Head of caudate nucleus (tissue), 42 donors: ENCODE results near the gene BRCC3.
A peak's percentile ranks its signal among the peaks of the same experiment; 100 is the strongest.
"Not testable (repeated sequence)": the region's sequence is repeated elsewhere in the genome, so short reads cannot be mapped to it uniquely, and the experiment has no call there.

Source experiments
- DNase-seq, 42 donors: peaks; one replicate each; pipeline versions ENCODE4 v3.0.0 to v3.0.0-alpha.2; 2020 to 2021; ENCODE audit warnings: mixed read lengths in 7 of 42
- intact Hi-C: fragments of 100-400 bp; cut with DNase I; formaldehyde crosslinking; loops from one replicate; pipeline ENCODE4 v1.15.0; 2022

The BRCC3 gene

DNA sequence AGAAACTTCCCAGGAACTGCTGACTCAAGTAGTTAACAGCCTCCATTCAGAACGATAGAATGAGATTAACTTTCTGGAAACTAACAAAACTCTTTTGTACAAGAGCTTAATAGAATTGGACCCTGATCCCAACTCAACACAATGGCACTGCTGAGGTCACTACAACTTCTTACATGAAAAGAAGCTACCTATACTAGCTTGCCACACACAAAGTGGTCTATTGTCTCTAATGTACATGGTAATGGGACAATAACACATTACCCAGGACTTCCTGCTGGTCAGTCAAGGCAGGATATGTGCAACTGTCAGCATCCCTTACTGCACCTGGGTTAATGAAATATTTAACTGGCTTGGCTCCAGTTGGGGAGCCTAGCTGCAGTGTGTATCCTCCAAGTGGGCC is 56.2 kb downstream of the BRCC3 start:
- intact Hi-C loops, result no loop called here
- no peak for DNase-seq

DNA sequence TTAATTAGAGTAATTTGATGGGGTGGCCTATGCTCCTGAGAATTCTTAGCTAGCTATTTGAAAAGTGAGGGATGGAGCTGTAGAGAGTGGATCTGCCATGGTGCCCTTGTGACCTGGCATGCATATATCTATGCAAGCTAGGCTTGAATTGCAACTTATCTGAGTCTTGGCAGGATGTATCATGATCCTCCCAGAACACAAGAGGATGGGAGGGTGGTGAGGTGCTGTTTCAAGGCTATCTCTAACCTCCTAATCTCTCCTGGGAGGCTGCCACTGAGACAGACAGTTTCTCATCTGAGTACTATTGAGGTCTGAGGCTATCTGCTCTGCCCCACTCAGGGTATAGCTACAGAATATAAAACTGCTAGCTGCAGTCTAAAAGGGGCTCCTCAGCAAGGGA is 56.6 kb downstream of the BRCC3 start:
- intact Hi-C loops, result no loop called here
- no peak for DNase-seq

DNA sequence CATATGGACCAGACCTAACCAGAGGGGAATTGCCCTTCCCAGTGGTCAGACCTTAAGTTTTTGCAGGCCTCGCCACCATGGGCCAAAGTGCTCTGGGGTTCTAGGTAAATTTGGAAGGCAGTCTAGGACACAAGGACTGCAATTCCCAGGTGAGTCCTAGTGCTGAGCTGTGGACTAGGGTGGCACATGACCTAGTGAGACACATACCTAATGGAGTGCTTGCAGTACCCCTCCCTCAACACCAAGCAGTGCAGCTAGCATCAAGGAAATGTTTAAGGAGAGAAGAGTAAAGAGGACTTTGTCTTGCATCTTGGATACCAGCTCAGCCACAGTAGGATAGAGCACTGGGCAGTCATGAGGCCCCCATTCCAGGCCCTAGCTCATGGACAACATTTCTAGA is 60.8 kb downstream of the BRCC3 start:
- DNase-seq, result no peak
- intact Hi-C loops, result no loop called here

DNA sequence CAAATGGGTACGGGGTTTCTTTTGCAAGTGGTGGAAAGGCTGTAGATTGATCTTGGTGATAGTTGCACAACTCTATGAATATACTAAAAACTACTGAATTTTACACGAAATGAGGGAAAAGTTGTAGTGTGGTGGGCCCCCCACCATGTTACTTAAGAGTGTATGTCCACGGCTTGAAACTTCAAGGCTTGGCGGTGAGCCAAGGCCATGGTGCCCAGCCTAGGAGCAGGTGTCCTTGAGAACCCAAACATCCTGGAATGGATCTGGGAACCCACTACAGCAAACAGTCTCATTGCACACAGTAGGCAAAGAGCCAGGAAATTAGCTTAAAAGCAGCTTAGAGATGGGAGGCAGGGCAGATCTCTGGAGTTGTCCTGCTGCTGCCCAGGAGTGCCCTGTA is 62.9 kb downstream of the BRCC3 start:
- DNase-seq, result no peak
- intact Hi-C loops, result no loop called here

DNA sequence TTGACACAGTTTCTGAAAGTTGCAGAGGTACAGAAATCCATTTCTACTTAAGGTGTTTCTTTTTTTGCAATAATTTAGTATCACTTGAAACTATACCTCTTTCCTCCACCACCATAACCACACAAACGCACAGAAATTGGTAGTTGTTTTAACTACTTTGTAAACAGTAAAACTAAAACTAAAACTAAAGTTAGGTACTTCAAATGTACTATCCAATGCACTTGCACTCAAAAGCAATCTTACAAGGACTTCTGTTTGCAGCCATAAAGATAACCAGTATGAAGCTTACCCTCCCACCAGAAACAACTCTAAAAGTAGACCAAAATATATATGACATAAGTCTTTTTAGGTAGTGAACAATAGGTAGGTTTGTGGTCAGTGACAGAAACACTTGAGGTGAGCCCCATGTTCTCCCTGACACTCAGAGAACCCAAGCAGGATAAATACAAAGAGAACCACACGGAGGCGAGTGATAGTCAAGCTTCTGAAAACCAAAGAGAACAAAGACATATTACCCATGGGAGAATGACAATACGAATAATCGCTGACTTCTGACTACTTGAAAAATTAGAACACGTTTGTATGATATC is 72.7 kb downstream of the BRCC3 start:
- intact Hi-C loops, result no loop called here
- DNase-seq, result no peak

DNA sequence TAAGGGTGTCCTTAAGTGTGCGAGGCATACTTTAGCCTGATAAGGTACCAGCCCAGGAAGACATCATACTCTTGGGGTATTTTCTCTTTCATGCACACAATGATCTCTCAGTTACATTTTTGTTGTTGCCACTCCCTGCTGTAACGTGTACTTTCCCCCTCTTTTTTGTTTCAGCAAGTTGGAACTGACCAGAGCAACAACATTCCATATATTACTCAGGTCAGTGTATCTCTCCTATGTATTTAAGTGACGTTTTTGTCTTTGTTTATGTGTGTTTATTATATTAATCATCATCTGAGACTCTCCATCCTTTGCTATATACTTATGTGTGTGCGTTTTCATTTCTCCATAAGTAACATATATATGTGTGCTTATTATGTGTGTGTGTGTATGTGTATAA is 73.6 kb downstream of the BRCC3 start:
- intact Hi-C loops, result no loop called here
- DNase-seq, result no peak

DNA sequence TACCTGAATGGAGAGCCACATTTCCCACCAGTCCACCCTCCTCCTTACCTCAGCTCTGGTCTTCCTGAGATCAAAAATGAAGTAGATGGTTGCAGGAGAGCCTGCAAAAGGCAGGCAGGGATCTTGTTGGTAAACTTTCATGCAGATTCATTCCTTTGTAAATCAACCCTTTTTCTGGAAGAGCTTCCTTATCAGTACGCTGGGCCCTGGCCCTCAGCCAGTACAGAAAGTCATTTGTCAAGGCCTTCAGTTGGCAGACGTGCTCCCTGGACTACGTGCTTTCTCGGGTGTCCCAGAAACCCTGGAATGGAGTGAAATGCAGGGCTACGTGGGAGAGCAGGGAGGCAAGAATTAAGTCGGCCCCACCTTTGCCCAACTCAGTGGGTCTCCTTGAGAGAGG is 76.3 kb downstream of the BRCC3 start:
- intact Hi-C loops, result not testable (repeated sequence)

DNA sequence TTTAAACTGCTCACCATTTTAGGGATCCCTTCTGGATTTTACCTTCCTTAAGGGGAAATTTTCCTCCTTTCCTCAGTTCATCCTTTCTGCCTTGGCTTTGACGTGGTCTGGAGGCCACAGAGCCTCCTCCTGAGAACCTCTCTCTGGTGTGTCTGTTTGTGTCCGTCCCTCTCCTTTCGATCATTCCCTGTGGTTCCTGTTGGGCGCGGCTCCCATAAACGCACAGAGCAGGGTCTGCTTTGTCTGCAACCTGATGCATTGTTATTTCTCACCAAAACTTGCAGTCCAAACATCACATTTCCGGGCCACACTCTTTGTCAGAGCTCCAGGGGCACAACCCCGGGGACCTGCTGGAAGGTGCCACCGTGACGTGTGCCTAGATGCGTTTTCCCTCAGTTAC is 76.9 kb downstream of the BRCC3 start:
- DNase-seq, intact Hi-C loops: not testable (repeated sequence)

More for the DNA sequence above, 76.3 kb downstream of the BRCC3 start:
- not testable (repeated sequence) for DNase-seq

DNA sequence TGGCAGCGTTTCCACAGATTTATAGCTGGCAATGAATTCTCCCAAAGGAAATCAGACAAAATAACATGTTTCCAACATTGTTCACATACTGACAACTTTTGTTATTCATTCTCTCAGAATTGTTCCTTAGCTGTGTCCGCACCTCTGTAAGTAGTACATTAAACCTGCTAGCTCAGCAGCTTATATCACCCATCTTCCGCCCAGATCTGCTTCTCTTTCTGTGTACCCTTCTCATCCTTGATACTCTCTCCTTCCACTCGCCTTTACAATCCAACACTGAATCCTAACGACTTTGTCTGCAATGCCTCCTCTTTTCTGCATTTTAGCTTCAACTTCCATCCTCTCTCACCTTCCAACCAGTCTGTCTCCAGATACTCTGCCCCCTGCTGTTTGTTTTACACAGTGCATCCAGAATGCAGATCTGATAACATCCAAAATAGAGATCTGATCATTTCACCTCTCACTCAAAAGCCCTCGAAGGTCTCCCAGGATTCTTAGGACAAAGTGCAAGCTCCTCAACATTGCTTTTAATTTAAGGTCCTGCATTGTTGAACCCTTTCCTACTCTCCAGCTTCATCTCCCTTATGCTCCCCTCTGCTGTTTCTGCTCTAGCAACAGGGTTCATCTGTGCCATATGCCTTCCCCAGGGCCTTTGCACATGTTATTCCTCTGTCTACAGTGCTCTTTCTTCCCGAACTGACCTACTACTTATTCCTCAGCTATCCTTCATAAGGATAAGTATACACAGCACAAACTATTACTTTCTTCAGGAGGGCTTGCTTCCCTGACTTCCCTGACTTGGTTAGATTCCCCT is 77.6 kb downstream of the BRCC3 start:
- DNase-seq, result peak in 17 of 42 donors; percentile 0 to 67 (median 24)
- intact Hi-C loops, result no loop called here

DNA sequence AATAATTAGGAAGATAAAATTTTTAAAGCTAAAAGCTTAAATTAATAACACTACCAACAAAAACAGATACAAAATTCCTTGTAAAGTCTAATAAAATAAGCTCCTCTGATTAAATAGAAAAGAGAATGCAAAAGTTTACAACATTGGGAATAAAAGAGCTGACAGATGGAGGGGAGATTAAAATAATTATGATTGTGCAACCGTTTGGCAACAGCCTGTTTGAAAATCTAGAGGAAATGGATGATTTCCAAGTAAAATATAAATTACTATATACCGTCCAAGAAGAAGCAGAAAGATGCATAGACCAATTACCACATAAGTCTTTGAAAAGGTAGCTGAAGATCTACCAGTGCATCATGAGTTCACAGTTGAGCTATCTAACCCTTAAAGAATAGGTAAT is 98.6 kb downstream of the BRCC3 start:
- DNase-seq, result no peak
- intact Hi-C loops, result no loop called here
